Measurements from ENCODE around the gene IPO4. TPM values are rescaled to one million over a fixed set of nuclear protein-coding genes. Genes with fewer than 3 reads are reported as not detected.

Gene IPO4
- total and polyA plus RNA-seq, 2 of the 8 experiments (the other 6 are each of a cell fraction or from before 2014, with no cell fraction given) = 55.5 to 108 TPM

- Histone ChIP-seq H3K4me1 (replicated peaks in 1 of 4; ENCODE audit: control insufficient read depth in 3 of 4, insufficient read depth in 4 of 4, low read length in 3 of 4) (peaks cover 0 to 10% (median 2%) of the 10 kb centered on the region in 4 experiments; a peak in 3 of 7 replicates), H3K4me2 (ENCODE audit: insufficient read depth in 1 of 2, low read depth in 2 of 2, low read length in 2 of 2) (no peak overlapping the region), H3K36me3 (ENCODE audit: control insufficient read depth in 2 of 4, insufficient read depth in 4 of 4, low read length in 3 of 4) (peaks cover 26 to 53% (median 42%) of the 10 kb centered on the region in 4 experiments), H3K27ac (ENCODE audit: low read depth, low read length) (no peak overlapping the region), H3K79me2 (ENCODE audit: control insufficient read depth in 1 of 2, insufficient read depth in 2 of 2, low read length in 2 of 2) (no peaks in the 10 kb centered on the region), H2AFZ (ENCODE audit: low read length) (no peak overlapping the region), H2AK5ac (ENCODE audit: low read depth, low read length) (no peak overlapping the region), H2BK20ac (ENCODE audit: low read length) (no peak overlapping the region), H3K9me3 (ENCODE audit: insufficient read depth in 2 of 2, low read depth in 1 of 2, low read length in 1 of 2) (no peaks in the 10 kb centered on the region), H3K23ac (ENCODE audit: insufficient read length) (no peak overlapping the region), H4K91ac (replicated peaks; ENCODE audit: insufficient read length, low read length) (no peak overlapping the region), H3K18ac (ENCODE audit: extremely low read depth, low read length) (no peak overlapping the region), H3K23me2 (ENCODE audit: low read depth, low read length) (0 out of 2 replicates have a peak, but pooled peaks cover 2% of the 10 kb centered on the region), H4K20me1 (replicated peaks in 1 of 2; ENCODE audit: control insufficient read depth in 1 of 2, insufficient read depth in 2 of 2, low read length in 2 of 2) (peaks cover 2 to 13% of the 10 kb centered on the region in 2 experiments), H2BK12ac (ENCODE audit: low read depth, low read length) (no peak overlapping the region), H2BK120ac (replicated peaks; ENCODE audit: low read depth, low read length) (no peak overlapping the region), H3K56ac (replicated peaks; ENCODE audit: insufficient read length, low read depth, low read length) (no peak overlapping the region), H4K5ac (ENCODE audit: insufficient read length, low read depth, low read length) (no peak overlapping the region), H3K9ac (replicated peaks in 1 of 4; ENCODE audit: extremely low read depth in 1 of 4, low read depth in 3 of 4, low read length in 3 of 4) (no peak overlapping the region), H3K27me3 (replicated peaks in 1 of 4; ENCODE audit: control insufficient read depth in 3 of 4, extremely low read depth in 1 of 4, insufficient read depth in 3 of 4, low read length in 3 of 4) (no peaks in the 10 kb centered on the region; a peak in 1 of 7 replicates), H3K79me1 (ENCODE audit: low read depth, low read length) (no peaks in the 10 kb centered on the region), H2BK15ac (ENCODE audit: low read length) (no peak overlapping the region), H3K4me3 (ENCODE audit: extremely low read depth in 1 of 4, insufficient read depth in 2 of 4, low read depth in 3 of 4, low read length in 4 of 4) (no peak overlapping the region), H2BK5ac (ENCODE audit: low read depth, low read length) (no peak overlapping the region), H3K14ac (ENCODE audit: insufficient read length) (no peak overlapping the region), H4K8ac (ENCODE audit: extremely low read depth, insufficient read depth, low read length) (no peak overlapping the region), H3K4ac (replicated peaks; ENCODE audit: insufficient read length, low read depth, low read length) (no peak overlapping the region)
- CTCF ChIA-PET (ENCODE audit: partially characterized antibody) = interaction anchor here (0.6 to 1.5 kb wide), 3 partner anchors 9 to 48 kb away, joined by 3 to 5 read pairs (median 3); partner anchors contain the start of gene RNF31
- POLR2A ChIA-PET (ENCODE audit: partially characterized antibody) = interaction anchor here (0.9 to 2.9 kb wide), 6 partner anchors 20 to 63 kb away, joined by 3 to 9 read pairs (median 4); no protein-coding TSS in a partner anchor
- TF ChIP-seq POU5F1 (IDR thresholded peaks at IDR 0.05; ENCODE audit: low read depth, low read length) = no peak
- TF ChIP-seq SUZ12 (IDR thresholded peaks at IDR 0.05; ENCODE audit: low read length) = no peak
- TF ChIP-seq YY1 (IDR thresholded peaks at IDR 0.05; ENCODE audit: low read depth, low read length) = no peak
- TF ChIP-seq RBBP5 (IDR thresholded peaks at IDR 0.05; ENCODE audit: borderline replicate concordance, low read depth, low read length) = no peak
- TF ChIP-seq CHD2 (IDR thresholded peaks at IDR 0.05; ENCODE audit: low read length) = no peak
- TF ChIP-seq SAP30 (IDR thresholded peaks at IDR 0.05; ENCODE audit: insufficient read depth, insufficient replicate concordance, low read length) = no peak
- no peak for TF ChIP-seq TEAD4 (IDR thresholded peaks at IDR 0.05; ENCODE audit: low read depth, low read length)
- TF ChIP-seq GTF2F1 (IDR thresholded peaks at IDR 0.05; ENCODE audit: borderline replicate concordance, low read depth, low read length) = no peak
- TF ChIP-seq HDAC6 (IDR thresholded peaks at IDR 0.05; ENCODE audit: low read depth, low read length) = no peak
- no peak for TF ChIP-seq E2F6 (IDR thresholded peaks at IDR 0.05)
- no peak for TF ChIP-seq SP1 (IDR thresholded peaks at IDR 0.05; ENCODE audit: low read depth, low read length)
- no peak for TF ChIP-seq NRF1 (IDR thresholded peaks at IDR 0.05; ENCODE audit: low read depth, low read length)
- WGBS, 2 experiments (ENCODE audit: extremely low coverage in 1 of 2, insufficient coverage in 1 of 2, insufficient read length in 1 of 2, insufficient replicate concordance in 2 of 2, low coverage in 1 of 2, low lambda C conversion rate in 2 of 2, missing lambda C conversion rate in 1 of 2) = 95% methylated on average over 1 of the region's 1 CpG; no CpG with 5 or more reads in 1 of the 2 experiments
- FAIRE-seq = no peak
- DNase-seq (ENCODE audit: low read depth in 1 of 2, low spot score in 2 of 2) = no peak
Measured at GRCh38 chr14:24156840-24157239, 31.8 kb downstream of the IPO4 start.

Measured in H1 (cell line).